ENCODE data around the gene HPS4.
A peak's percentile ranks its signal among the peaks of the same experiment; 100 is the strongest.
"Not testable (repeated sequence)": the region's sequence is repeated elsewhere in the genome, so short reads cannot be mapped to it uniquely, and the experiment has no call there.

The HPS4 gene

DNA sequence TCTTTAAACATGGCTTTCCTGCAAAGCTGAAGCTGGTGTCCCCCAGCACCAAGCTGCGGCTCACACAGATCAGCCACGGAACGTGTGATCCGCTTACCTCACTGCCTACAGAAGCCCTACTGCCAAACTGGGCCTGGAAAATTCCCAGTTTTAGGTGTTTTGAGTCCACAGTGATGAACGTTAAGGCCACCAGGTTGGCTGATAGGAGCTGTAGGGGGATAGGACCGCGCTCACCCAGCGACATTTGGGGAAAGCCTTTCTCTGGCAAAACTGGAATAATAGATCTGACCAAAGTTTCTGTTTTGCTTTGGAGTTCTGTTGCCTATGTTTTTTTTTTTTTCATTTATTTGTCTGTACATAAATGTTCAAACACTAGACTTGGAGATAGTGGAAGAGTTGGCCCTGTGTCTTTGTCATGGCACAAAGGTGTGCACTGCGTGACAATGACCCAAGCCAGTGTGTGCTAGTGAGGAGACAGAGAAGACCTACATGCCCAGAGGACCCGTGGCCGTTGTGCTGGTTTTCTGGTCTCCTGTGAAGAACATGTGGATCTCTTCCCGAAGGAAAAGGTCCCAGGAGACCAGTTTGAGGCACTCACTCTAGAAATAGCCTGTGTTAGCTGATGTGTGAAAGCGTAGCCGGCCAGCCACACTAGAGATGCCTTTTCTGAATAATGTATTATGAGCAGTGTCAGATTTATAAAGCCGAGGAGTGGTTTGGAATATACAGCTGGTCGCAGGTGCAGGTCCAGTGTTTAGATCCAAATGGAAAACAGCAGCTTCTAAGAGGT lies 39.5 kb downstream of the HPS4 start:
- no peak for DNase-seq (ENCODE audit: low read depth, low spot score)

- no peak for DNase-seq (ENCODE audit: low read depth, low spot score)
These were observed 41.4 kb downstream of the HPS4 start for GRCh38 chr22:26442086-26442756.

GRCh38 chr22:26439559-26439958 lies 44.0 kb downstream of the HPS4 start:
- DNase-seq (ENCODE audit: low read depth, low spot score) = no peak

GRCh38 chr22:26438776-26439175 lies 44.8 kb downstream of the HPS4 start:
- DNase-seq (ENCODE audit: low read depth, low spot score) = not testable (repeated sequence)

GRCh38 chr22:26437694-26438392 lies 45.7 kb downstream of the HPS4 start:
- DNase-seq (ENCODE audit: low read depth, low spot score) = no peak

GRCh38 chr22:26436903-26437515 lies 46.6 kb downstream of the HPS4 start:
- no peak for DNase-seq (ENCODE audit: low read depth, low spot score)

DNA sequence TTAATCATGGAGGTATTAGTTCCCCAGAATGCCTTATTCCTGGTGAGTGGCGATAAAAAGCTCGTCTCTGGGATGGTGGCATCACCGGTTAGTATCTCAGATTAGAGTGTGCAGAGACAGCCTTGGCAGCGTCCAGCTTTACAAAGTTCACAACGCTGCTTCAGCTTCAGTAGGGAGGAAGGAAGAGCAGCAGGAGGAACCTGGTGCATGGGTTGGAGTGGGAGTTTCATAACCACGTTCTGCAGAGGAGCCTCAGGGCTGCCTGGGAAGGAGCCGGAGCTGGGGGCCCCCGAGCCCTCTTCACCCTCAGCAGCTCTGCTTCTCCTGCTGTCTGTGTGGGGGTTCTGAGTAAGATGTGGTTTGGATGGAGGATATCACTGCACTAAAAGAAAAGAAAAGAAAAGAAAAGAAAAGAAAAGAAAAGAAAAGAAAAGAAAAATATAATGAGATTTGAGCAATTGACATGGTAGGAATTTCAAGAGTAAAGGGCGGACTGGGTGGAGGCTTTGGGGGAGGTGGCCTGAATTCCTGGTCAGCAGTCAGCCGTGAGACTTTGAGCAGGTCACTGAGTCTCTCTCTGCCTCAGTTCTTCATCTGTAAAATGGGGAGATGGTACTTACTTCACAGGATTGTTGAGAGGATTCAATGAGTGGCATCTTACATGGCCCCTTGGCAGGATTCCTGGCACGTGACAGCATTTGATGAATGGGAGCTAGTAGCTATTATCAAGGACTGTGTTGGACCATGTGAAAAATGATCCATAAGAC lies 48.1 kb downstream of the HPS4 start:
- no peak for DNase-seq (ENCODE audit: low read depth, low spot score)

- no peak for DNase-seq (ENCODE audit: low read depth, low spot score)
These were observed 49.8 kb downstream of the HPS4 start for GRCh38 chr22:26433805-26434204.

DNA sequence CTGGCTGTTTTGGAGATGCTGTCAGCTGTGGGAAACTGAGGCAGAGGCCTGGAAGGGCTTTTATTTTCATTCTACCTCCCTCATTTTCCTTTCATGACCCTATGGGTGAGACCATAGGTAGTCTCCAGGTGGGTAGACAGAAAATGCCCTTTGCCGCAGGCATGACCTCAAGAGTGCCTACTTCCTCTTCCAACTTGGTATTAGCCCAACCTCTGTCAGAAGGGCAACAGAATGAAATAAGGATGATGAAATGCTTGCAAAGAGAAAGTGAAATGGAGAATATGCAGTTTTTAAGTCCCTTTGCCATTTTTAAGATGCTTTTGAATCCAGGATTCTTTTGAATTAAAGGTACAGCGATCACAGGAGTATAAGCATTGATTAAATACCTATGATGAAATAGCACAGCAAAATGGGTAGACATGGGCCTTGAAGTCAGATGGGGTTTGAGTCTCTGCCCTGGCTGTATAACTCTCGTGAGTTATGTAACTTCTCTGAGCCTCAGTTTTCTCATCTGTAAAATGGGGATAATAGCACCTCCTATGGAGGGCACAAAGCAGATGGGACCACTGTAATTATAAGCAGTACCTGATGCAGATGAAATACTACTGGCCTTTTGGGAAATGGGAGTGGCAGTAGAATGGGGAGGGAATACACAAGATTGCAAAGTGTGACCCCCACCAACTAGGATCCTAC lies 50.8 kb downstream of the HPS4 start:
- no peak for DNase-seq (ENCODE audit: low read depth, low spot score)

DNA sequence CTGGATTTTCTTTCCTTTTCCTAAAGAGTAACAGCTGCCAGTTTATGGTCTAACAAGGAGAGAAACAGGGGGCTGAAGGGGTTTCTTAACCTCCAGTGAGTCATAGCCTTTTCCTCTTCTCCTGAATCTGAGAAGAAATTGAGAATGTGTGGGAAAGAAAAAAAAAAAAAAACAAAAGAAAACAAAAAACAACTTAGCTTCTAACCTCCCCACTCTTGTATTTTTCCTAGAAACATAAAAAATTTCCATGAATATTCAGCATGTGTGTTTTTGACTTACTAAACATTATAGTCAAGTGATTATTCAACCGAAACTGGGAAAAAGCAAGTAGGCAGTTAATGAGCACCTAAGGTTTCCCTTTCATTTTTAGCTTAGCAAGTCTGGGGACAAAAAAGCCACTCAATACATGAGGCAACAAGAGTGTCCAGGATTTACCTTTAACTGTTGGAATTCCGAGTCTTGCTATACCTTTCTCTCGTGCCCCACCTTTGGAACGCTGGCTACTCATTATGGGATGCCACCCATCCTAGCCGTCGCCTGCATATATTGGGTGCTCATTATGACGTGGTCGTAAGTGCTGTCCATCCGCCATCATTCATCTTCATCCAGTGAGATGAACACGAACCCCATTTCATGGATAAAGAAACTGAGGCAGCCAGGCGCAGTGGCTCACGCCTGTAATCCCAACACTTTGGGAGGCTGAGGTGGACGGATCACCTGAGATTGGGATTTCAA lies 52.2 kb downstream of the HPS4 start:
- DNase-seq (ENCODE audit: low read depth, low spot score) = no peak

DNA sequence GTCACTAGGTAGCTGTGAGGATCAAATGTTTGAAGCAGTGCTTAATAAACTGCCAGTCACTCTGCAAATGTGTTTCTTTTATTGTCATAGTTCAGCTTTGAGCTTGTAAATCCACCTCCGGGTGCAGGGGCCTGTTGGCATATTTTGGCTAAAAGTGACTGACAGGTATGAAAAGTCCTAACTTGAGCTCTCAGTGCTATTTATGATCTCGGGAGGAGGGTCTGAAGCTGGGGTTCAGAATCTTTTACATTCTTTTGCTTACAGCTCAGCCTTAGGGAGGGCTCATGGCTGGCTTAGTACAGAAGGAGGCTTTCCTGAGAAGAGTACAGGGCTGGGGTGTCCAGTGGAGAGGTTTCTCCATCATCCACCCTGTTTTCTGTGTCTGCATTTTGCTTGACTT lies 53.0 kb downstream of the HPS4 start:
- no peak for DNase-seq (ENCODE audit: low read depth, low spot score)

GRCh38 chr22:26429458-26430286 lies 53.9 kb downstream of the HPS4 start:
- DNase-seq (ENCODE audit: low read depth, low spot score) = no peak

- peak; percentile 60 for DNase-seq (ENCODE audit: low read depth, low spot score)
These were observed 54.8 kb downstream of the HPS4 start, which contains the start of gene ASPHD2 for GRCh38 chr22:26428515-26429457. ASPHD2 (plus strand) TSS chr22:26429260; CDS start chr22:26433616, 4,356 bp downstream.

DNA sequence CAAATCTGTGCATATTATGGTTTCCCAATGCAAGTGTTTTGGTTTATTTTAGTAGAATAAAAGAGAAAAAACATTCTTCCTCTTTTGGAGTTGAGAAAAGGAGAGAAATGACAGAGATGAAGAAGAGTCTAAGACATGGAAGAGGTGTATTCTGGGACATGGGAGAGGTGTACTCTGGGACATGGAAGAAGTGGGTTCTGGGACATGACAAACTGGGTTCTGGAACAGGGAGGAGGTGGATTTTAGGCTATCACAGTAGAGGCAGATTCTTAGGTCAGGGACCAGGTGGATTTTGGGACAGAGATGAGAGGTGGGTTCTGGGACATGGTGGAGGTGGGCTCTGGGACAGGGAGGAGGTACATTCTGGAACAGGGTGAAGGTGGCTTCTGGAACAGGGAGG lies 56.7 kb downstream of the HPS4 start:
- DNase-seq (ENCODE audit: low read depth, low spot score) = no peak

DNA sequence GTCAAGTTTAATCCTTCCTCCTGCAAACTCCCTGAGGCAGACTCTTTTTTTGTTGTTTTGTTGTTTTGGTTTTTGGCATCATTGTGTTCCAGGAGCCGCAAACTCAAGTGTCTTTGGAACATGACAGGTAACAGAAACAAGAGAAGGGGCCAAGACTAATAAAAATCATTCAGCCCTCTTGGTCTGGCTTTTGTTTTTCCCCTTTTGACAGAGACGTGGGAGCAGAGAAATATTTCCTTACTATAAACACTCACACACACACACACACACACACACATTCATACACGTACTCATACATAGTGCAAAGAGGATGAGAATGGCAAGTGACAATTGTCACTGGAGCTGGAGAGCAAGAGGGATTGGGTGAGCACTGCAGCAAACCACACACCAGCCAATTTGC lies 65.0 kb downstream of the HPS4 start:
- no peak for DNase-seq (ENCODE audit: low read depth, low spot score)

DNA sequence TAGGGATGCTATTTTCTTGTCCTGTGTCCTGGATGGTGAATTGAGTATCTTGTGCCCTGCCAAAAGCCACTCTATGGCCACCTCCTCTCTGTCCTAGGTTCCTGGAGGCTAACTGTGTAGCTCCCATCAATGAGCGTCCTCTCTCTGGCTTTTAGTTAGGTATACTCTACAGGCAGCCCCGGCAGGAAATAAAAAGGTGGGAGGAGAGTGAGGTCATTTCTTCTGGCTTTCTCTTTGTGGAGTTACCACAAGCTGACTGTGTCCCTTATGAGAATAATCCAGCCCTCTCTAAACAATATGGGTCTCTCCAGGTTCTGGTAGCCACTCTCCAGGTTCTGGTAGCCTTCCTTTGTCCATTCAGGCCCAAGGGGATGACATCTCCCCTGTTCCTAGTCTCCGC lies 66.2 kb downstream of the HPS4 start:
- no peak for DNase-seq (ENCODE audit: low read depth, low spot score)

DNA sequence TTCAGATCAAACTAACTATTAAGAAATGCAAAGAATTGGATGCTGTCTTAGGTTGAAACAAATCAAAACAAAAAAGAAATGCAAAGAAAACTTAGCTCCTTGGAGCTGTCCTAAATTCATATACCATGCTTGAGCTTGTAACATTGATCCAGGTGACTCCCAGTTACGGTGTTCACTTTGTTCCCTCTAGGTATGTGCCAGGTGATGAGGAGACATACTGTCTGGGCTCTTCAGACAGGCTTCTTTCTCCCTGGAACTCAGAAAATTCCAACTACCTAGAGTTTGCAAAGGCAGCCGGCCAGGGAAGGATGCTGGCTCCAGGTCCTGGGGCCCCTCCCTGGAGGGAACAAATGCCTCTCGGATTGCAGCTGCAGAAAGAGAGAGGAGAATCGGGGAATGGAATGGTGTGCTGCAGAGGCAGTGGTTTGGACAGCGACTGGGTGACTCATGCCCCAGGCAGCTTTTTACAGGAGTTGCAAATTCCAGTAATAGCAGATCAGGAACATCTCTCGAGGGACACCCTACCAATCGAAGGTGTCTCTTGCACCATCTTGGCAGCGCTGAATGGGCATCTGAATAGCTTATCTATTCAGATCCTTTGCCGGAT lies 66.8 kb downstream of the HPS4 start:
- DNase-seq (ENCODE audit: low read depth, low spot score) = peak; percentile 91

GRCh38 chr22:26416256-26416655 lies 67.3 kb downstream of the HPS4 start:
- DNase-seq (ENCODE audit: low read depth, low spot score) = no peak

Measured in ELF-1 (cell line).